Endothelial cell of umbilical vein (primary cell): ENCODE results near the gene UNC5C.

Experiments
- MYC ChIP-seq: IDR thresholded peaks from one replicate; pipeline ENCODE4 v1.6.1; 2011; ENCODE audit warnings: mild to moderate bottlenecking, low read depth, low read length
- POLR2A ChIP-seq: IDR thresholded peaks from 2 replicates; pipeline ENCODE4 v1.6.1; 2012; ENCODE audit warnings: low read depth, mild to moderate bottlenecking, control low read depth, low read length
- TF ChIP-seq, protein P1 (sequence below), 2 donors: IDR thresholded peaks; 1 replicate in 1 of 2; 2 replicates in 1 of 2; pipeline ENCODE4 v1.5.1; 2011; ENCODE audit warnings: low read length in 2 of 2, mild to moderate bottlenecking in 2 of 2, moderate library complexity in 2 of 2, control low read depth in 1 of 2, inconsistent platforms in 1 of 2, low read depth in 1 of 2; ENCODE audit not compliant: insufficient read depth in 1 of 2; ENCODE audit errors: extremely low read depth in 1 of 2

DNA sequence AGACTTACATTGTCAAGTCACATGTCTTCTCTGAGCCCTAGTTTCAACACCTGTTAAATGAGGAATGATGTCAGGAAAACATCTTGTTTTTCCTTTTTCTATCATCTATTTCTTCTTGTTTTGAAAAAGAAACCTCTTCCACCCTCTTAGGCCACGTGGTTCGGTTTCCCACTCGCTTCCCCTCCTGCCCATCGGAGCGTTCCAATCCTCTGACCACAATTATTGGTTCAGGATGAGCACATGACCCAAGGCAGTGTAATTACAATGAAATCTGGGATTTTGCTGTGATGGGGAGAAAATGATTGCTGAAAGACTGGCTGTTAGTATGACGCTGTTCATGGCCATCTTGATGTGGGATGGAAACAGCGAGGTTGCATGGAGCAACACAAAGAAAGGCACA is 186.7 kb downstream of the UNC5C start:
- no peak for TF ChIP-seq POLR2A
- no peak for TF ChIP-seq MYC
- TF ChIP-seq, protein P1, sequence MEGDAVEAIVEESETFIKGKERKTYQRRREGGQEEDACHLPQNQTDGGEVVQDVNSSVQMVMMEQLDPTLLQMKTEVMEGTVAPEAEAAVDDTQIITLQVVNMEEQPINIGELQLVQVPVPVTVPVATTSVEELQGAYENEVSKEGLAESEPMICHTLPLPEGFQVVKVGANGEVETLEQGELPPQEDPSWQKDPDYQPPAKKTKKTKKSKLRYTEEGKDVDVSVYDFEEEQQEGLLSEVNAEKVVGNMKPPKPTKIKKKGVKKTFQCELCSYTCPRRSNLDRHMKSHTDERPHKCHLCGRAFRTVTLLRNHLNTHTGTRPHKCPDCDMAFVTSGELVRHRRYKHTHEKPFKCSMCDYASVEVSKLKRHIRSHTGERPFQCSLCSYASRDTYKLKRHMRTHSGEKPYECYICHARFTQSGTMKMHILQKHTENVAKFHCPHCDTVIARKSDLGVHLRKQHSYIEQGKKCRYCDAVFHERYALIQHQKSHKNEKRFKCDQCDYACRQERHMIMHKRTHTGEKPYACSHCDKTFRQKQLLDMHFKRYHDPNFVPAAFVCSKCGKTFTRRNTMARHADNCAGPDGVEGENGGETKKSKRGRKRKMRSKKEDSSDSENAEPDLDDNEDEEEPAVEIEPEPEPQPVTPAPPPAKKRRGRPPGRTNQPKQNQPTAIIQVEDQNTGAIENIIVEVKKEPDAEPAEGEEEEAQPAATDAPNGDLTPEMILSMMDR (IDR thresholded peaks at IDR 0.05; ENCODE audit: extremely low read depth in 1 of 2, insufficient read depth in 1 of 2, low read depth in 1 of 2, low read length in 2 of 2), result no peak
